Stimulated activated CD4-positive, alpha-beta T cell treated with anti-CD3 and anti-CD28 coated beads, Interleukin-2, amount 100 ng/mL, for 4 hours (primary cell): ENCODE data around the gene SPATS1.

Experiments
- DNase-seq: peaks from one replicate; pipeline ENCODE4 v3.0.0-alpha.2; 2020; ENCODE audit warnings: low read depth

The SPATS1 gene

DNA sequence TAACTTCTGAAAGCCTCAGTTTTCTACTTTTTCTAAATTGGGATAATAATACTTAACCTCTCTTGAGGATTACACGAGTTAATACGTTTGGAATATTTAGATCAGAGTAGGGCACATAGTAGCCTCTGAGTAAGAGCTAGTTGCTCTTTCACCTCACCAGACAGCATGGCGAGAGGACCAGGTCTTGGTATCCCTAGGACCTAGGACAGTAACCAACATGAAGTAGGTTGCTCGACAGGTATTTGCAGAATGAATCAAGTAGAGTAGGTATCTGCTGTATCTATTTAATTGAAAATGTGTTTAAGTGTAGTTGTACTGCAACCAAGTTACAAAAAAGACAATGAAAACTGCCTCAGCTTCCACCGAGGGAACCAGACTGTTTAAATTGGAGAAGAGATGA is 46.4 kb downstream of the SPATS1 start:
- no peak for DNase-seq

GRCh38 chr6:44390158-44390683 is 47.8 kb downstream of the SPATS1 start:
- no peak for DNase-seq
